ENCODE results near the gene NPHP1. TPM values are rescaled to one million over a fixed set of nuclear protein-coding genes. Genes with fewer than 3 reads are reported as not detected.
"Not testable (repeated sequence)": the region's sequence is repeated elsewhere in the genome, so short reads cannot be mapped to it uniquely, and the experiment has no call there.

Gene NPHP1
- total RNA-seq, 1 experiment from 2014 or later: 2.5 TPM

GRCh38 chr2:110198016-110198415 lies 6.8 kb downstream of the NPHP1 start:
- Mint-ChIP-seq H3K27me3 (ENCODE audit: low read depth) (peaks cover 3% of the 10 kb centered on the region; the same call in 1 of the 2 replicates), H3K4me3 (no peak overlapping the region), H3K4me1 (no peaks in the 10 kb centered on the region), H3K27ac (no peak overlapping the region), H3K9me3 (no peaks in the 10 kb centered on the region), H3K36me3 (no peaks in the 10 kb centered on the region)
- CTCF ChIA-PET: interaction anchor here (0.6 kb wide), 1 partner anchor 85 kb away, joined by 5 read pairs; no protein-coding TSS in a partner anchor
- no peak for DNase-seq (ENCODE audit: low spot score)
- POLR2A ChIA-PET: no interaction called here
- ATAC-seq: no peak
- TF ChIP-seq ELF4 (CRISPR knock-in tag; IDR thresholded peaks at IDR 0.05; ENCODE audit: low read depth) (no peak), NFE2L1 (CRISPR knock-in tag; IDR thresholded peaks at IDR 0.05) (no peak), ZNF138 (CRISPR knock-in tag; conservative IDR thresholded peaks at IDR 0.05) (no peak)

GRCh38 chr2:110197452-110197851 lies 7.4 kb downstream of the NPHP1 start:
- H3K27me3 Mint-ChIP-seq (ENCODE audit: low read depth): peaks cover 3% of the 10 kb centered on the region; the same call in 1 of the 2 replicates
- TF ChIP-seq NR3C1 (CRISPR knock-in tag; conservative IDR thresholded peaks at IDR 0.05; ENCODE audit: low read depth) (no peak), USF1 (CRISPR knock-in tag; IDR thresholded peaks at IDR 0.05) (no peak), ZNF532 (CRISPR knock-in tag; IDR thresholded peaks at IDR 0.05; ENCODE audit: borderline replicate concordance) (no peak), MYBL2 (CRISPR knock-in tag; IDR thresholded peaks at IDR 0.05) (no peak), IRF1 (CRISPR knock-in tag; IDR thresholded peaks at IDR 0.05) (no peak), SMAD4 (CRISPR knock-in tag; IDR thresholded peaks at IDR 0.05) (no peak), CTCF (IDR thresholded peaks at IDR 0.05) (no peak), STAT6 (CRISPR knock-in tag; conservative IDR thresholded peaks at IDR 0.05; ENCODE audit: low read depth) (no peak), MLX (CRISPR knock-in tag; IDR thresholded peaks at IDR 0.05) (no peak), MXD4 (CRISPR knock-in tag; IDR thresholded peaks at IDR 0.05; ENCODE audit: borderline replicate concordance) (no peak), E2F1 (CRISPR knock-in tag; IDR thresholded peaks at IDR 0.05) (no peak), TEAD1 (CRISPR knock-in tag; IDR thresholded peaks at IDR 0.05) (no peak), ATF3 (CRISPR knock-in tag; conservative IDR thresholded peaks at IDR 0.05) (no peak)
- H3K4me3 Mint-ChIP-seq: no peak overlapping the region
- no peak overlapping the region for H3K27ac Mint-ChIP-seq
- DNase-seq (ENCODE audit: low spot score) (no peak), ATAC-seq (no peak)
- no peaks in the 10 kb centered on the region for H3K4me1 Mint-ChIP-seq
- no peaks in the 10 kb centered on the region for H3K36me3 Mint-ChIP-seq
- H3K9me3 Mint-ChIP-seq: no peaks in the 10 kb centered on the region
- POLR2A ChIA-PET: no interaction called here
- CTCF ChIA-PET: no interaction called here

- H3K9me3 Mint-ChIP-seq: peaks cover 51% of the 10 kb centered on the region
- H3K27ac Mint-ChIP-seq; ATAC-seq; DNase-seq (ENCODE audit: low spot score); H3K27me3 Mint-ChIP-seq (ENCODE audit: low read depth); H3K4me1 Mint-ChIP-seq; POLR2A ChIA-PET; CTCF ChIA-PET; H3K4me3 Mint-ChIP-seq: not testable (repeated sequence)
- peaks cover 18% of the 10 kb centered on the region for H3K36me3 Mint-ChIP-seq
Observed at GRCh38 chr2:110190169-110190568, 14.6 kb downstream of the NPHP1 start.
